ENCODE results near the gene APP. TPM values are rescaled to one million over a fixed set of nuclear protein-coding genes. Genes with fewer than 3 reads are reported as not detected.

Gene APP
- total RNA-seq, 2 donors from 2014 or later = 267 to 564 TPM

- intact Hi-C loops (cut with DNase I) = no loop called here
- no peak for TF ChIP-seq POLR2A (IDR thresholded peaks at IDR 0.05)
- TF ChIP-seq POLR2AphosphoS5 (IDR thresholded peaks at IDR 0.05) = no peak
- TF ChIP-seq CTCF (IDR thresholded peaks at IDR 0.05) = no peak
- H3K4me1 ChIP-seq (replicated peaks) = no peaks in the 10 kb centered on the region
These were observed 59.9 kb downstream of the APP start for GRCh38 chr21:26110715-26111114.

GRCh38 chr21:26107429-26107828, 63.1 kb downstream of the APP start:
- no peak for DNase-seq (ENCODE audit: low spot score)
- Histone ChIP-seq H3K27me3 (replicated peaks; ENCODE audit: insufficient read depth) (no peaks in the 10 kb centered on the region), H3K4me1 (replicated peaks) (no peaks in the 10 kb centered on the region), H3K9me3 (no peaks in the 10 kb centered on the region), H3K36me3 (no peaks in the 10 kb centered on the region), H3K4me3 (no peak overlapping the region), H3K27ac (no peak overlapping the region)
- intact Hi-C loops (cut with DNase I) = no loop called here
- WGBS = 85% methylated on average over 4 of the region's 4 CpGs
- TF ChIP-seq CTCF (IDR thresholded peaks at IDR 0.05) (no peak), POLR2AphosphoS5 (IDR thresholded peaks at IDR 0.05) (no peak), POLR2A (IDR thresholded peaks at IDR 0.05) (no peak)

More at GRCh38 chr21:26110715-26111114, 59.9 kb downstream of the APP start:
- 50% methylated on average over 2 of the region's 2 CpGs for WGBS
- no peak overlapping the region for H3K27ac ChIP-seq
- no peak overlapping the region for H3K4me3 ChIP-seq
- H3K27me3 ChIP-seq (replicated peaks; ENCODE audit: insufficient read depth) = no peaks in the 10 kb centered on the region
- no peaks in the 10 kb centered on the region for H3K36me3 ChIP-seq
- no peak for DNase-seq (ENCODE audit: low spot score)
- H3K9me3 ChIP-seq = no peaks in the 10 kb centered on the region

- H3K36me3 ChIP-seq = no peaks in the 10 kb centered on the region
- H3K4me1 ChIP-seq (replicated peaks) = no peaks in the 10 kb centered on the region
- no peaks in the 10 kb centered on the region for H3K9me3 ChIP-seq
- 82% methylated on average over 7 of the region's 7 CpGs for WGBS
- no peak overlapping the region for H3K4me3 ChIP-seq
- H3K27ac ChIP-seq = no peak overlapping the region
- TF ChIP-seq POLR2AphosphoS5 (IDR thresholded peaks at IDR 0.05) (no peak), POLR2A (IDR thresholded peaks at IDR 0.05) (no peak), CTCF (IDR thresholded peaks at IDR 0.05) (no peak)
- intact Hi-C loops (cut with DNase I) = no loop called here
- no peaks in the 10 kb centered on the region for H3K27me3 ChIP-seq (replicated peaks; ENCODE audit: insufficient read depth)
- DNase-seq (ENCODE audit: low spot score) = no peak
These were observed 64.0 kb downstream of the APP start for GRCh38 chr21:26106562-26106961.

- Histone ChIP-seq H3K4me1 (replicated peaks) (no peaks in the 10 kb centered on the region), H3K36me3 (no peaks in the 10 kb centered on the region), H3K9me3 (no peaks in the 10 kb centered on the region), H3K4me3 (no peak overlapping the region), H3K27ac (no peak overlapping the region), H3K27me3 (replicated peaks; ENCODE audit: insufficient read depth) (no peaks in the 10 kb centered on the region)
- WGBS = 93% methylated on average over 5 of the region's 5 CpGs
- intact Hi-C loops (cut with DNase I) = no loop called here
- no peak for DNase-seq (ENCODE audit: low spot score)
- no peak for TF ChIP-seq POLR2A (IDR thresholded peaks at IDR 0.05)
These were observed 64.8 kb downstream of the APP start for GRCh38 chr21:26105819-26106218.

- 73% methylated on average over 2 of the region's 2 CpGs for WGBS
- H3K27me3 ChIP-seq (replicated peaks; ENCODE audit: insufficient read depth) = no peaks in the 10 kb centered on the region
- no peaks in the 10 kb centered on the region for H3K36me3 ChIP-seq
- intact Hi-C loops (cut with DNase I) = no loop called here
- TF ChIP-seq POLR2A (IDR thresholded peaks at IDR 0.05) (no peak), POLR2AphosphoS5 (IDR thresholded peaks at IDR 0.05) (no peak), CTCF (IDR thresholded peaks at IDR 0.05) (no peak)
- DNase-seq (ENCODE audit: low spot score) = no peak
- no peaks in the 10 kb centered on the region for H3K9me3 ChIP-seq
- no peak overlapping the region for H3K27ac ChIP-seq
- no peaks in the 10 kb centered on the region for H3K4me1 ChIP-seq (replicated peaks)
- H3K4me3 ChIP-seq = no peak overlapping the region
These were observed 70.0 kb downstream of the APP start for GRCh38 chr21:26100573-26100972.
